ENCODE results near the gene CHST6. TPM values are rescaled to one million over a fixed set of nuclear protein-coding genes. Genes with fewer than 3 reads are reported as not detected.

CHST6 gene
- total and polyA plus RNA-seq, 2 of the 8 experiments (the other 6 are each of a cell fraction or from before 2014, with no cell fraction given), result 18.2 to 25.4 TPM

DNA sequence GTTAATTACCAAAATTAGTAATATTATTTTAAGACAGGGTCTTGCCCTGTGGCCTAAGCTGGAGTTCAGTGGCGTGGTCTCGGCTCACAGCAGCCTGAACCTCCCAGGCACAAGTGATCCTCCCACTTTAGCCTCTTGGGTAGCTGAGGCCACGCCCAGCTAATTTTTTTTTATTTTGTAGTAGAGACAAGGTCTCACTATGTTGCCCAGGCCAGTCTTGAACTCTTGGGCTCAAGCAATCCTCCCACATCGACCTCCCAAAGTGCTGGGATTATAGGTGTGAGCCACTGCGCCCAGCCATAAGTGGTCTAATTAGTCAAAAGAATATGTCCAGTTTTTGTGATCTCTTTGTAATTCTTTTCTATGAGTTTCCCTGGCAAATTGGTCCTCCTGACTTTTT lies 49.9 kb downstream of the CHST6 start (continued):
- TF ChIP-seq, protein P1, sequence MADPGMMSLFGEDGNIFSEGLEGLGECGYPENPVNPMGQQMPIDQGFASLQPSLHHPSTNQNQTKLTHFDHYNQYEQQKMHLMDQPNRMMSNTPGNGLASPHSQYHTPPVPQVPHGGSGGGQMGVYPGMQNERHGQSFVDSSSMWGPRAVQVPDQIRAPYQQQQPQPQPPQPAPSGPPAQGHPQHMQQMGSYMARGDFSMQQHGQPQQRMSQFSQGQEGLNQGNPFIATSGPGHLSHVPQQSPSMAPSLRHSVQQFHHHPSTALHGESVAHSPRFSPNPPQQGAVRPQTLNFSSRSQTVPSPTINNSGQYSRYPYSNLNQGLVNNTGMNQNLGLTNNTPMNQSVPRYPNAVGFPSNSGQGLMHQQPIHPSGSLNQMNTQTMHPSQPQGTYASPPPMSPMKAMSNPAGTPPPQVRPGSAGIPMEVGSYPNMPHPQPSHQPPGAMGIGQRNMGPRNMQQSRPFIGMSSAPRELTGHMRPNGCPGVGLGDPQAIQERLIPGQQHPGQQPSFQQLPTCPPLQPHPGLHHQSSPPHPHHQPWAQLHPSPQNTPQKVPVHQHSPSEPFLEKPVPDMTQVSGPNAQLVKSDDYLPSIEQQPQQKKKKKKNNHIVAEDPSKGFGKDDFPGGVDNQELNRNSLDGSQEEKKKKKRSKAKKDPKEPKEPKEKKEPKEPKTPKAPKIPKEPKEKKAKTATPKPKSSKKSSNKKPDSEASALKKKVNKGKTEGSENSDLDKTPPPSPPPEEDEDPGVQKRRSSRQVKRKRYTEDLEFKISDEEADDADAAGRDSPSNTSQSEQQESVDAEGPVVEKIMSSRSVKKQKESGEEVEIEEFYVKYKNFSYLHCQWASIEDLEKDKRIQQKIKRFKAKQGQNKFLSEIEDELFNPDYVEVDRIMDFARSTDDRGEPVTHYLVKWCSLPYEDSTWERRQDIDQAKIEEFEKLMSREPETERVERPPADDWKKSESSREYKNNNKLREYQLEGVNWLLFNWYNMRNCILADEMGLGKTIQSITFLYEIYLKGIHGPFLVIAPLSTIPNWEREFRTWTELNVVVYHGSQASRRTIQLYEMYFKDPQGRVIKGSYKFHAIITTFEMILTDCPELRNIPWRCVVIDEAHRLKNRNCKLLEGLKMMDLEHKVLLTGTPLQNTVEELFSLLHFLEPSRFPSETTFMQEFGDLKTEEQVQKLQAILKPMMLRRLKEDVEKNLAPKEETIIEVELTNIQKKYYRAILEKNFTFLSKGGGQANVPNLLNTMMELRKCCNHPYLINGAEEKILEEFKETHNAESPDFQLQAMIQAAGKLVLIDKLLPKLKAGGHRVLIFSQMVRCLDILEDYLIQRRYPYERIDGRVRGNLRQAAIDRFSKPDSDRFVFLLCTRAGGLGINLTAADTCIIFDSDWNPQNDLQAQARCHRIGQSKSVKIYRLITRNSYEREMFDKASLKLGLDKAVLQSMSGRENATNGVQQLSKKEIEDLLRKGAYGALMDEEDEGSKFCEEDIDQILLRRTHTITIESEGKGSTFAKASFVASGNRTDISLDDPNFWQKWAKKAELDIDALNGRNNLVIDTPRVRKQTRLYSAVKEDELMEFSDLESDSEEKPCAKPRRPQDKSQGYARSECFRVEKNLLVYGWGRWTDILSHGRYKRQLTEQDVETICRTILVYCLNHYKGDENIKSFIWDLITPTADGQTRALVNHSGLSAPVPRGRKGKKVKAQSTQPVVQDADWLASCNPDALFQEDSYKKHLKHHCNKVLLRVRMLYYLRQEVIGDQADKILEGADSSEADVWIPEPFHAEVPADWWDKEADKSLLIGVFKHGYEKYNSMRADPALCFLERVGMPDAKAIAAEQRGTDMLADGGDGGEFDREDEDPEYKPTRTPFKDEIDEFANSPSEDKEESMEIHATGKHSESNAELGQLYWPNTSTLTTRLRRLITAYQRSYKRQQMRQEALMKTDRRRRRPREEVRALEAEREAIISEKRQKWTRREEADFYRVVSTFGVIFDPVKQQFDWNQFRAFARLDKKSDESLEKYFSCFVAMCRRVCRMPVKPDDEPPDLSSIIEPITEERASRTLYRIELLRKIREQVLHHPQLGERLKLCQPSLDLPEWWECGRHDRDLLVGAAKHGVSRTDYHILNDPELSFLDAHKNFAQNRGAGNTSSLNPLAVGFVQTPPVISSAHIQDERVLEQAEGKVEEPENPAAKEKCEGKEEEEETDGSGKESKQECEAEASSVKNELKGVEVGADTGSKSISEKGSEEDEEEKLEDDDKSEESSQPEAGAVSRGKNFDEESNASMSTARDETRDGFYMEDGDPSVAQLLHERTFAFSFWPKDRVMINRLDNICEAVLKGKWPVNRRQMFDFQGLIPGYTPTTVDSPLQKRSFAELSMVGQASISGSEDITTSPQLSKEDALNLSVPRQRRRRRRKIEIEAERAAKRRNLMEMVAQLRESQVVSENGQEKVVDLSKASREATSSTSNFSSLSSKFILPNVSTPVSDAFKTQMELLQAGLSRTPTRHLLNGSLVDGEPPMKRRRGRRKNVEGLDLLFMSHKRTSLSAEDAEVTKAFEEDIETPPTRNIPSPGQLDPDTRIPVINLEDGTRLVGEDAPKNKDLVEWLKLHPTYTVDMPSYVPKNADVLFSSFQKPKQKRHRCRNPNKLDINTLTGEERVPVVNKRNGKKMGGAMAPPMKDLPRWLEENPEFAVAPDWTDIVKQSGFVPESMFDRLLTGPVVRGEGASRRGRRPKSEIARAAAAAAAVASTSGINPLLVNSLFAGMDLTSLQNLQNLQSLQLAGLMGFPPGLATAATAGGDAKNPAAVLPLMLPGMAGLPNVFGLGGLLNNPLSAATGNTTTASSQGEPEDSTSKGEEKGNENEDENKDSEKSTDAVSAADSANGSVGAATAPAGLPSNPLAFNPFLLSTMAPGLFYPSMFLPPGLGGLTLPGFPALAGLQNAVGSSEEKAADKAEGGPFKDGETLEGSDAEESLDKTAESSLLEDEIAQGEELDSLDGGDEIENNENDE (IDR thresholded peaks at IDR 0.05; ENCODE audit: insufficient replicate concordance, low read length), result no peak
- TF ChIP-seq, protein P2, sequence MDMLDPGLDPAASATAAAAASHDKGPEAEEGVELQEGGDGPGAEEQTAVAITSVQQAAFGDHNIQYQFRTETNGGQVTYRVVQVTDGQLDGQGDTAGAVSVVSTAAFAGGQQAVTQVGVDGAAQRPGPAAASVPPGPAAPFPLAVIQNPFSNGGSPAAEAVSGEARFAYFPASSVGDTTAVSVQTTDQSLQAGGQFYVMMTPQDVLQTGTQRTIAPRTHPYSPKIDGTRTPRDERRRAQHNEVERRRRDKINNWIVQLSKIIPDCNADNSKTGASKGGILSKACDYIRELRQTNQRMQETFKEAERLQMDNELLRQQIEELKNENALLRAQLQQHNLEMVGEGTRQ (IDR thresholded peaks at IDR 0.05; ENCODE audit: low read length), result no peak
- no peak for TF ChIP-seq RNF2 (IDR thresholded peaks at IDR 0.05; ENCODE audit: borderline replicate concordance, low read depth, low read length, missing control alignments, poor library complexity, severe bottlenecking)
- TF ChIP-seq, protein P3, sequence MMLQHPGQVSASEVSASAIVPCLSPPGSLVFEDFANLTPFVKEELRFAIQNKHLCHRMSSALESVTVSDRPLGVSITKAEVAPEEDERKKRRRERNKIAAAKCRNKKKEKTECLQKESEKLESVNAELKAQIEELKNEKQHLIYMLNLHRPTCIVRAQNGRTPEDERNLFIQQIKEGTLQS (IDR thresholded peaks at IDR 0.05; ENCODE audit: insufficient read depth, low read depth, low read length), result no peak
- TF ChIP-seq CBX5 (IDR thresholded peaks at IDR 0.05; ENCODE audit: low read depth, low read length), result no peak
- no peak for TF ChIP-seq SRF (IDR thresholded peaks at IDR 0.05; ENCODE audit: low read depth, low read length)
